Coronary artery (tissue), 2 donors: Measurements from ENCODE around the gene TMIGD2.

ENCODE experiments used
- DNase-seq: peaks from one replicate; pipeline ENCODE4 v3.0.0-alpha.2; 2017; ENCODE audit warnings: low spot score
- H3K27ac ChIP-seq, 2 donors: fragments of 200-600 bp; sonication (generic); one replicate each; pipeline ENCODE4 v1.5.1; 2016 to 2019
- H3K4me3 ChIP-seq: fragments of 200-600 bp; sonication (generic); 2 replicates; pipeline ENCODE4 v1.5.1; 2016; ENCODE audit warnings: mild to moderate bottlenecking, moderate library complexity
- CTCF ChIP-seq: fragments of 200-600 bp; sonication (generic); IDR thresholded peaks from one replicate; pipeline ENCODE4 v1.5.1; 2019; ENCODE audit warnings: antibody characterized with exemption

The TMIGD2 gene

GRCh38 chr19:4324228-4324627 is 22.0 kb upstream of the TMIGD2 start:
- no peak overlapping the region for H3K4me3 ChIP-seq
- DNase-seq, result no peak
- no peak for TF ChIP-seq CTCF
- H3K27ac ChIP-seq, result no peak overlapping the region

- no peak overlapping the region for H3K27ac ChIP-seq
- no peak for DNase-seq
- no peak for TF ChIP-seq CTCF
- no peak overlapping the region for H3K4me3 ChIP-seq
Measured at GRCh38 chr19:4323692-4324091, 21.5 kb upstream of the TMIGD2 start.

- no peak for DNase-seq
- Histone ChIP-seq H3K27ac (no peak overlapping the region), H3K4me3 (no peak overlapping the region)
- TF ChIP-seq CTCF, result no peak
Measured at GRCh38 chr19:4322942-4323665, 20.9 kb upstream of the TMIGD2 start.

- Histone ChIP-seq H3K4me3 (no peak overlapping the region), H3K27ac (no peak overlapping the region)
- DNase-seq, result no peak
- no peak for TF ChIP-seq CTCF
Measured at GRCh38 chr19:4320419-4320818, 18.2 kb upstream of the TMIGD2 start.

- DNase-seq, result no peak
- no peak overlapping the region for H3K27ac ChIP-seq
- H3K4me3 ChIP-seq, result no peak overlapping the region
- no peak for TF ChIP-seq CTCF
Measured at GRCh38 chr19:4319067-4319718, 17.0 kb upstream of the TMIGD2 start.

GRCh38 chr19:4318460-4318859 is 16.3 kb upstream of the TMIGD2 start:
- H3K4me3 ChIP-seq, result no peak overlapping the region
- DNase-seq, result no peak
- H3K27ac ChIP-seq, result no peak overlapping the region
- no peak for TF ChIP-seq CTCF

GRCh38 chr19:4316956-4317355 is 14.8 kb upstream of the TMIGD2 start:
- no peak for TF ChIP-seq CTCF
- Histone ChIP-seq H3K4me3 (no peak overlapping the region), H3K27ac (no peak overlapping the region)
- no peak for DNase-seq
